K562 (cell line): ENCODE data around the gene OXSR1. TPM values are rescaled to one million over a fixed set of nuclear protein-coding genes. Genes with fewer than 3 reads are reported as not detected.
"Not testable (repeated sequence)": the region's sequence is repeated elsewhere in the genome, so short reads cannot be mapped to it uniquely, and the experiment has no call there.

ENCODE experiments used
- ATAC-seq: fragments of 200-7000 bp; cut with Tn5 transposase; 3 replicates; pipeline ENCODE4 v1.9.1; 2020; ENCODE audit warnings: moderate library complexity
- BruUV-seq: library from RNA; stranded (reverse); fragments of 400-500 nt; replicated peaks from 2 replicates; lab custom pipeline; 2021; lab: Mats Ljungman, UMichigan
- CTCF ChIA-PET: fragments of 300-600 bp; formaldehyde crosslinking; extraction: SDS; loops from one replicate; lab custom pipeline; 2021; ENCODE audit warnings: low intra/inter-chr PET ratio; lab: Yijun Ruan, JAX
- POLR2A ChIA-PET: fragments of 300-600, 350-650 bp; sonication (Branson Sonifier 250); formaldehyde crosslinking; extraction: SDS; loops from one replicate; lab custom pipeline; 2021; ENCODE audit warnings: antibody characterized with exemption, inconsistent platforms; lab: Yijun Ruan, JAX
- DNase-seq, 4 experiments: peaks; one replicate each; pipeline versions ENCODE4 v3.0.0 to v3.0.0-alpha.2; 2011 to 2018; ENCODE audit warnings: low spot score in 3 of 4, mixed read lengths in 3 of 4; ENCODE audit errors: extremely low read depth in 1 of 4
- FAIRE-seq: peaks from 2 replicates; lab custom pipeline; 2011; peaks lifted over from hg19 to GRCh38; lab: Jason Lieb, UNC
- H2AFZ ChIP-seq: 2 replicates; pipeline ENCODE4 v1.6.0; 2011; ENCODE audit warnings: low read depth, low read length, control low read depth, inconsistent platforms
- H3K27ac ChIP-seq: fragments of 200-600 bp; 3 replicates; pipeline ENCODE4 v1.8.0; 2011; ENCODE audit warnings: low read depth, mild to moderate bottlenecking, control low read depth, inconsistent platforms, low read length, moderate library complexity, mixed read lengths; ENCODE audit errors: extremely low read depth
- H3K27me3 ChIP-seq, 2 experiments: fragments of 300-600 bp in 1 of 2; 2 replicates in 1 of 2; 3 replicates in 1 of 2; pipeline versions ENCODE4 v1.6.0 to v1.8.0; 2011; ENCODE audit warnings: inconsistent platforms in 2 of 2, low read length in 2 of 2, mild to moderate bottlenecking in 1 of 2, mixed read lengths in 1 of 2, moderate library complexity in 1 of 2; ENCODE audit not compliant: control insufficient read depth in 2 of 2, insufficient read depth in 2 of 2
- H3K36me3 ChIP-seq: fragments of 300-600 bp; 3 replicates; pipeline ENCODE4 v1.8.0; 2011; ENCODE audit warnings: mild to moderate bottlenecking, low read length, inconsistent platforms; ENCODE audit not compliant: control insufficient read depth, insufficient read depth
- H3K4me1 ChIP-seq, 2 experiments: fragments of 200-600 bp in 1 of 2; replicated peaks in 1 of 2; 2 replicates in 1 of 2; 3 replicates in 1 of 2; pipeline versions ENCODE4 v1.5.1 to v1.8.0; 2011; ENCODE audit warnings: inconsistent platforms in 2 of 2, low read length in 2 of 2, mild to moderate bottlenecking in 1 of 2, mixed read lengths in 1 of 2, moderate library complexity in 1 of 2; ENCODE audit not compliant: control insufficient read depth in 2 of 2, insufficient read depth in 2 of 2
- H3K4me2 ChIP-seq: 2 replicates; pipeline ENCODE4 v1.6.1; 2011; ENCODE audit warnings: low read length, control low read depth, inconsistent platforms, mixed read lengths; ENCODE audit not compliant: insufficient read depth
- H3K4me3 ChIP-seq: fragments of 200-600 bp; sonication (generic), shearing (Covaris generic); 2 replicates; pipeline ENCODE4 v1.5.1; 2016; ENCODE audit warnings: control low read depth, inconsistent platforms
- H3K79me2 ChIP-seq: fragments of 200-600 bp; 3 replicates; pipeline ENCODE4 v1.8.0; 2011; ENCODE audit warnings: low read length, inconsistent platforms; ENCODE audit not compliant: control insufficient read depth, insufficient read depth
- H3K9ac ChIP-seq, 2 experiments: 2 replicates each; pipeline versions ENCODE4 v1.6.0 to v1.6.1; 2011; ENCODE audit warnings: low read depth in 2 of 2, low read length in 2 of 2, control low read depth in 1 of 2, inconsistent platforms in 1 of 2, mild to moderate bottlenecking in 1 of 2, mixed read lengths in 1 of 2; ENCODE audit not compliant: insufficient read depth in 1 of 2
- H3K9me1 ChIP-seq: one replicate; pipeline ENCODE4 v1.6.0; 2011; ENCODE audit warnings: inconsistent platforms, mild to moderate bottlenecking, low read length, moderate library complexity; ENCODE audit not compliant: control insufficient read depth, insufficient read depth
- H3K9me3 ChIP-seq: replicated peaks from 2 replicates; pipeline ENCODE4 v1.5.1; 2011; ENCODE audit warnings: low read depth, low read length, inconsistent platforms; ENCODE audit not compliant: control insufficient read depth, insufficient read depth
- H4K20me1 ChIP-seq: replicated peaks from 2 replicates; pipeline ENCODE4 v1.6.1; 2011; ENCODE audit warnings: low read length, inconsistent platforms, mixed read lengths; ENCODE audit not compliant: control insufficient read depth, insufficient read depth
- CEBPB ChIP-seq: fragments of 450-650 bp; IDR thresholded peaks from 2 replicates; pipeline ENCODE4 v1.6.1; 2016; ENCODE audit warnings: missing genetic modification characterization, missing compliant biosample characterization
- MTF1 ChIP-seq: fragments of 250-450 bp; sonication (Bioruptor Pico); IDR thresholded peaks from 2 replicates; pipeline ENCODE4 v1.9.0; 2021; ENCODE audit warnings: moderate library complexity, mild to moderate bottlenecking, inconsistent platforms, borderline replicate concordance
- NFIX ChIP-seq: fragments of 250-450 bp; sonication (Bioruptor Pico); IDR thresholded peaks from 2 replicates; pipeline ENCODE4 v1.4.0; 2020; ENCODE audit warnings: low read depth, mild to moderate bottlenecking, moderate library complexity
- SLC30A9 ChIP-seq: fragments of 250-450 bp; sonication (Bioruptor Pico); IDR thresholded peaks from 2 replicates; pipeline ENCODE4 v1.8.0; 2022; ENCODE audit warnings: mild to moderate bottlenecking, moderate library complexity
- ZFP30 ChIP-seq: fragments of 250-450 bp; sonication (Bioruptor Pico); IDR thresholded peaks from 2 replicates; pipeline ENCODE4 v1.8.0; 2022; ENCODE audit warnings: moderate library complexity, mild to moderate bottlenecking, inconsistent platforms, borderline replicate concordance
- ZNF277 ChIP-seq: fragments of 250-450 bp; sonication (Bioruptor Pico); IDR thresholded peaks from 2 replicates; pipeline ENCODE4 v1.8.0; 2022; ENCODE audit warnings: inconsistent platforms, mild to moderate bottlenecking, moderate library complexity, borderline replicate concordance
- ZNF408 ChIP-seq: fragments of 250-450 bp; sonication (Bioruptor Pico); IDR thresholded peaks from 2 replicates; pipeline ENCODE4 v1.4.0; 2020; ENCODE audit warnings: low read depth, mild to moderate bottlenecking, moderate library complexity
- ZNF449 ChIP-seq: fragments of 250-450 bp; sonication (Bioruptor Pico); IDR thresholded peaks from 2 replicates; pipeline ENCODE4 v1.8.0; 2022; ENCODE audit warnings: moderate library complexity, mild to moderate bottlenecking, inconsistent platforms
- ZNF707 ChIP-seq: fragments of 250-450 bp; sonication (Bioruptor Pico); conservative IDR thresholded peaks from 2 replicates; pipeline ENCODE4 v1.8.0; 2022; ENCODE audit warnings: inconsistent platforms, mild to moderate bottlenecking, moderate library complexity
- WGBS: fragments of 100-300 bp; shearing (Covaris generic); methylation state at CpG from one replicate; pipeline ENCODE4 v1.1.6; 2016; ENCODE audit warnings: low coverage, mixed read lengths; ENCODE audit not compliant: insufficient coverage; ENCODE audit errors: missing lambda C conversion rate; 5-methylcytosine and 5-hydroxymethylcytosine counted together
- in situ Hi-C: fragments of 300-500 bp; cut with MboI; formaldehyde crosslinking; loops from 4 replicates; pipeline ENCODE4 v1.15.0; 2018; ENCODE audit warnings: inconsistent platforms, mixed read lengths
- intact Hi-C: fragments of 100-400 bp; cut with micrococcal nuclease; formaldehyde crosslinking; loops from 2 replicates; pipeline ENCODE4 v1.14.2; 2022
- polyA plus RNA-seq, 8 experiments: library from polyadenylated mRNA; depleted of rRNA in 4 of 8; stranded (reverse) in 5 of 8; unstranded in 3 of 8; fragments of >200 nt; fragmentation: Nextera tagmentation in 2 of 8; fragmentation: Illumina TruSeq in 1 of 8; extraction: Ambion mirVana in 2 of 8; extraction: Trizol in 1 of 8; gene quantifications; 2 replicates each; pipeline versions ENCODE4 v1.2.1 to v1.2.3, GENCODE V29; 2011 to 2014; ENCODE audit warnings: inconsistent platforms in 1 of 8, missing spikeins in 1 of 8
- total RNA-seq, 7 experiments: library from RNA; depleted of rRNA in 6 of 7; stranded (reverse); fragments of >200 nt in 6 of 7; fragmentation: Illumina TruSeq in 2 of 7; extraction: Trizol in 2 of 7; gene quantifications; 2 replicates each; pipeline versions ENCODE4 v1.2.1 to v1.2.3, GENCODE V29; 2011 to 2021; ENCODE audit warnings: low replicate concordance in 1 of 7

OXSR1 gene
- total and polyA plus RNA-seq, 9 of the 15 experiments (the other 6 are each of a cell fraction or from before 2014, with no cell fraction given), result 15.7 to 87.6 (median 48.7) TPM

GRCh38 chr3:38160704-38161103 is 4.6 kb upstream of the OXSR1 start:
- H3K9me3 ChIP-seq, CTCF ChIA-PET, in situ Hi-C loops, ATAC-seq, H3K9ac ChIP-seq, H3K4me2 ChIP-seq, POLR2A ChIA-PET, BruUV-seq, FAIRE-seq, H3K4me3 ChIP-seq, DNase-seq, H2AFZ ChIP-seq, H3K79me2 ChIP-seq, H3K27me3 ChIP-seq, H3K9me1 ChIP-seq, H4K20me1 ChIP-seq, H3K27ac ChIP-seq, H3K36me3 ChIP-seq, intact Hi-C loops: not testable (repeated sequence)
- 82% methylated on average over 11 of the region's 11 CpGs for WGBS
- peaks cover 13 to 19% of the 10 kb centered on the region in 2 experiments for H3K4me1 ChIP-seq
- TF ChIP-seq ZNF408 (CRISPR knock-in tag), result peak; percentile 60; the same call in 1 of the 2 replicates
- peak; percentile 34; the same call in 1 of the 2 replicates for TF ChIP-seq SLC30A9 (CRISPR knock-in tag)
- TF ChIP-seq CEBPB (tag), result 0 out of 2 replicates have a peak, but pooled peaks have one; percentile 6
- 0 out of 2 replicates have a peak, but pooled peaks have one; percentile 29 for TF ChIP-seq ZNF449 (CRISPR knock-in tag)
- peak; percentile 89; the same call in 1 of the 2 replicates for TF ChIP-seq ZNF277 (CRISPR knock-in tag)
- 0 out of 2 replicates have a peak, but pooled peaks have one; percentile 27 for TF ChIP-seq ZFP30 (CRISPR knock-in tag)
- peak; percentile 73; the same call in 1 of the 2 replicates for TF ChIP-seq MTF1 (CRISPR knock-in tag)
- peak; percentile 70 for TF ChIP-seq ZNF707
- peak; percentile 47 for TF ChIP-seq NFIX (CRISPR knock-in tag)
